Measurements from ENCODE around the gene TBX10.
"Not testable (repeated sequence)": the region's sequence is repeated elsewhere in the genome, so short reads cannot be mapped to it uniquely, and the experiment has no call there.

GRCh38 chr11:67604119-67604518 lies 35.4 kb downstream of the TBX10 start:
- TF ChIP-seq, protein P1, sequence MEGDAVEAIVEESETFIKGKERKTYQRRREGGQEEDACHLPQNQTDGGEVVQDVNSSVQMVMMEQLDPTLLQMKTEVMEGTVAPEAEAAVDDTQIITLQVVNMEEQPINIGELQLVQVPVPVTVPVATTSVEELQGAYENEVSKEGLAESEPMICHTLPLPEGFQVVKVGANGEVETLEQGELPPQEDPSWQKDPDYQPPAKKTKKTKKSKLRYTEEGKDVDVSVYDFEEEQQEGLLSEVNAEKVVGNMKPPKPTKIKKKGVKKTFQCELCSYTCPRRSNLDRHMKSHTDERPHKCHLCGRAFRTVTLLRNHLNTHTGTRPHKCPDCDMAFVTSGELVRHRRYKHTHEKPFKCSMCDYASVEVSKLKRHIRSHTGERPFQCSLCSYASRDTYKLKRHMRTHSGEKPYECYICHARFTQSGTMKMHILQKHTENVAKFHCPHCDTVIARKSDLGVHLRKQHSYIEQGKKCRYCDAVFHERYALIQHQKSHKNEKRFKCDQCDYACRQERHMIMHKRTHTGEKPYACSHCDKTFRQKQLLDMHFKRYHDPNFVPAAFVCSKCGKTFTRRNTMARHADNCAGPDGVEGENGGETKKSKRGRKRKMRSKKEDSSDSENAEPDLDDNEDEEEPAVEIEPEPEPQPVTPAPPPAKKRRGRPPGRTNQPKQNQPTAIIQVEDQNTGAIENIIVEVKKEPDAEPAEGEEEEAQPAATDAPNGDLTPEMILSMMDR (conservative IDR thresholded peaks at IDR 0.05 in 1 of 2, IDR thresholded peaks at IDR 0.05 in 1 of 2; ENCODE audit: extremely low read depth in 1 of 2, insufficient read depth in 1 of 2, low read depth in 1 of 2, low read length in 2 of 2): not testable (repeated sequence)
- not testable (repeated sequence) for TF ChIP-seq EZH2 (IDR thresholded peaks at IDR 0.05; ENCODE audit: borderline replicate concordance, low read length)
